A549 (cell line): ENCODE measurements around the gene C1orf35.
A peak's percentile ranks its signal among the peaks of the same experiment; 100 is the strongest.

Source experiments
- RFX5 ChIP-seq: fragments of 450-650 bp; IDR thresholded peaks from 2 replicates; pipeline ENCODE4 v1.7.1; 2014; ENCODE audit warnings: antibody characterized with exemption, mild to moderate bottlenecking, moderate library complexity
- TF ChIP-seq, protein P1 (sequence below): fragments of >200 bp; sonication (Bioruptor Twin); formaldehyde crosslinking; IDR thresholded peaks from 3 replicates; pipeline ENCODE4 v1.5.1; 2016
- TF ChIP-seq, protein P2 (sequence below): IDR thresholded peaks from 2 replicates; pipeline ENCODE4 v1.6.1; 2012

DNA sequence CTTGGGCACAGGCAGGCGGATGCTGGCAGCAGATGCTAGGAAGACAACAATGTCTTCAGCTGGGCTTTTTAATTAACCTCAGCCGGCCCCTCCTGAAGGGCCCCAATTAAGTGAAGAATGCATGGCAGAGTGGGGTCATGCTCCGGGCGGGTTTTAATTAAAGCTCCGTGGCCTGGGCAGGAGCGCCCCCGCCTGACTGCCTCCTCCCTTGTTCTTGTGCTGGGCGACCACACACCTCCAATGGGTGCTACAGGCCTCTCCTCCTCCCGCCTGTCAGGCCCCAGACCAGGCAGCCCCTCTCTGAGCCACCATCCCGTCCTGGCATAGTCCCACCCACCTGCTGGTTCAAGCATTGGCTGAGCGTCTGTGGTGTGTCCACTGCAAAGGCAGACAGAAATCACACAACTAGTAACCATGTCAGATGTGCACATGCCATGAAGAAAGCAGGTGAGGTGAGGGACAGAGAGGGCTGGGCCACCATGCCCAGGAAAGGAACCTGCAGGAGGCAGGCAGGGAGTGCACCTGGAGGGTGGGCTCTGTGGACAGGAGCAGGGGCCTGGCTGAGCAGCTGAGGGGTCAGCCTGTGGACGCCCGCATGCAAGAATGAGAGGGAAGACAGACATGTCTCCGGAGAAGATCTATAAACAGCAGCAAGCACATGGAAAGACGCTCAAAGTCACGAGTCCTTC lies 29.1 kb downstream of the C1orf35 start:
- TF ChIP-seq, protein P1, sequence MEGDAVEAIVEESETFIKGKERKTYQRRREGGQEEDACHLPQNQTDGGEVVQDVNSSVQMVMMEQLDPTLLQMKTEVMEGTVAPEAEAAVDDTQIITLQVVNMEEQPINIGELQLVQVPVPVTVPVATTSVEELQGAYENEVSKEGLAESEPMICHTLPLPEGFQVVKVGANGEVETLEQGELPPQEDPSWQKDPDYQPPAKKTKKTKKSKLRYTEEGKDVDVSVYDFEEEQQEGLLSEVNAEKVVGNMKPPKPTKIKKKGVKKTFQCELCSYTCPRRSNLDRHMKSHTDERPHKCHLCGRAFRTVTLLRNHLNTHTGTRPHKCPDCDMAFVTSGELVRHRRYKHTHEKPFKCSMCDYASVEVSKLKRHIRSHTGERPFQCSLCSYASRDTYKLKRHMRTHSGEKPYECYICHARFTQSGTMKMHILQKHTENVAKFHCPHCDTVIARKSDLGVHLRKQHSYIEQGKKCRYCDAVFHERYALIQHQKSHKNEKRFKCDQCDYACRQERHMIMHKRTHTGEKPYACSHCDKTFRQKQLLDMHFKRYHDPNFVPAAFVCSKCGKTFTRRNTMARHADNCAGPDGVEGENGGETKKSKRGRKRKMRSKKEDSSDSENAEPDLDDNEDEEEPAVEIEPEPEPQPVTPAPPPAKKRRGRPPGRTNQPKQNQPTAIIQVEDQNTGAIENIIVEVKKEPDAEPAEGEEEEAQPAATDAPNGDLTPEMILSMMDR: peak; percentile 21; the same call in 1 of the 3 replicates
- no peak for TF ChIP-seq RFX5
- TF ChIP-seq, protein P2, sequence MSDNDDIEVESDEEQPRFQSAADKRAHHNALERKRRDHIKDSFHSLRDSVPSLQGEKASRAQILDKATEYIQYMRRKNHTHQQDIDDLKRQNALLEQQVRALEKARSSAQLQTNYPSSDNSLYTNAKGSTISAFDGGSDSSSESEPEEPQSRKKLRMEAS: no peak
